HG03095 (cell line): ENCODE data around the gene GEMIN4.
"Not testable (repeated sequence)": the region's sequence is repeated elsewhere in the genome, so short reads cannot be mapped to it uniquely, and the experiment has no call there.

Experiments used
- ATAC-seq: cut with Tn5 transposase; IDR thresholded peaks from one replicate; pipeline ENCODE4 v1.9.1; 2021; ENCODE audit warnings: moderate library complexity; ENCODE audit not compliant: unreplicated experiment

GEMIN4 gene

DNA sequence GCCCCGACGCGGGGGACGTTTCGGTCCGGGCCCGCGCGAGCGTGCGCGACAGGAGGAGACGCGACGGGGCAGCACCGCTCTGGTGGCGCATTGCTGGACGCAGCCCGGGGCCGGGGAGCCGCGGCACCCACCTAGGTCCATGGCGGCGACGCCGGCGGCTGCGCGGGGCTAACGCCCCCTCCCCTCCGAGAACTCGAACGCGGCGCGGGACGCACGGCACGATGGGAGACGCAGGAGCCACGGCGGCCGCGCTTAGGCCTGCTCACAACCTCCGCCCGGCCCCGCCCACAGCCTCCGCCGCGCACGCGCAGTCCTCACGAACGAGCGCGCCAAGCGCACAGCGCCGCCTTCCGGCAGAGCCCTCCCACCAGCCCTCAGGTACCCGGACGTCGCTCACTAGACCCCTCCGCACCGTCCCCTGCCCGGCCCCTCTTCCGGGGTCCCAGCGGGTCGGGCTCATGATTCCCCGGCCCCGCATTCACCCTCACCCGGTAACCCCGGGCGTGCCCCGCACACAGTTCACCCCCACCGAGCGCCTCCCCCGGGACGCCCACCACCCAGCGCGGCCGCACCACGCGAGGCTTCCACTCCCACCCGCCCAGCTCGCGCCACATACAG lies at the start of gene GEMIN4:
GEMIN4 (minus strand) TSS at position 263 of the 618 bp plus-strand sequence; CDS start at position 141, 122 bp downstream.
- peak; percentile 75 for ATAC-seq

GRCh38 chr17:801660-802059 lies 49.6 kb upstream of the GEMIN4 start:
- no peak for ATAC-seq

DNA sequence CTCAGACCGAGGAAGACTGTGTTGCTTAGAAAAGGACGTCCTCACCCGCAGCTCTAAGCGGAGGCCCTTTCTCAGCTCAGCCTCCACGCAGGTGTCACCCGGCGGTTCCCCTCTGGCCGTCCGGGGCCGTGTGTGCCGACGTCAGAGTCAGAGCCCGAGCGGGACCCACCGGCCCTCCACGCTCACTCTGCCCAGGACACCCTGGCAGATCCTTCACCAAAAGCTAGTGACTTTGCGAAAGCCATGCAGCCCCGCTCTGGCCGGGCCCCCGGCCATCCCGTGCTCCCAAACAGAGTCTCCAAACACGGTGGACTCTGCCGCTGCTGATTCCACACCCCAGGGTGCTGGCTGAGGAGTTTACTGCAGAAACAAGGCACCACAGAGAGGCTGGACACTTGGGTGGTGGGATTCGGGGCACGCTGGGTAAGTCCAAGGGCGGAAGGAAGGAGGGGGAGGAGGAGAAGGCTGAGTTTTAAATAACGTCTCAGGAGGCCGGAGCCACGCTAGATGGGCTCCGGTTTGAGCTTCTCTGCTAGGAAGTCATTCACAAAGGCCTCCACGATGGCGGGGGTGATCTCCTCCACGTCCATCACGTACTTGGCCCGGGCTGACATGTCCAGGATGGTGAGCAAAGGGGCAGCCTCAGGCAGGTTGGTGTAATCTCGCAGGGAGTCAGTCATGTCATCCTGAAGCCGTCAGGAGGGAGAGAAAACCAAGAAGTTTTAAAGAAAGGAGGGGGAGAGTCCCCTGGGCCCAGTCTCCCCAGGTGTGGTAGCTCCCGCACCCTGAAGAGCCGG lies 48.6 kb upstream of the GEMIN4 start:
- no peak for ATAC-seq

DNA sequence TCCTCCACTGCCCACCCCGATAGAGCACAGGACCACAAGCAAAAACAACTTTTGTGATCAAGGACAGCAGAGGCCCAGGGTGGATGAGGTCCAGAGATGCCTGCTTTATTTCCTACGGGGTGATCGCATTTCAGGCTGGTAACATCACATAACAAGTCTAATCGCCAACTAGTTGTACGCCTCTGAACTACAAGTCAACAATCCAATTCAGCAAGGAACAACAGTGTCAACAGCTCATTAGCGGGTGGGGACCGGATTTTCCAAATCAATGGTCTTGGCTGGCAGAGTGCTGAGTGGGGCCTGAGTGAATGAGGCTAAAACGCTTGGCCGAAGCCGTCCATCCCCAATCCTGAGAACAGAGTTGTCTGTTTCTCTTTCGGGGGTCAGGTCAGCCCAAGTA lies 47.2 kb upstream of the GEMIN4 start:
- ATAC-seq = no peak

DNA sequence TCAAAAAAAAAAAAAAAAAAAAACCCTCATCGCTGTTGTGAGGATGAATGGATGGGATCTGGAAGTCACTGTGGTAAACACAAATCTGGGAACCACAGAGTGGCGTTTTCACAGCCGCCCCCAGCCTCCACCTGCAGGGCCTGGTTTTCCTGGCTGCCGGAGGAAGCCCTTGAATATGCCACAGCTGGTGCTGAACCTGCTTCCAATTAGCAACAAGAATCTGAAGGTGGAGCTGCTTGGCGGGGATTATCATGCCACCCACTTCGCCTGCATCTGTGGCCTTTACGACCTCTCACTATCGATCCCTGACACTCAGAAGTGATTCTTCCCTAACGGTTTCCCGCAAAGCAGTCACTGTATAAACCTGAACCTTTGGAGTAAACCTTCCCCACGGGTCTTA lies 46.2 kb upstream of the GEMIN4 start:
- ATAC-seq = no peak

DNA sequence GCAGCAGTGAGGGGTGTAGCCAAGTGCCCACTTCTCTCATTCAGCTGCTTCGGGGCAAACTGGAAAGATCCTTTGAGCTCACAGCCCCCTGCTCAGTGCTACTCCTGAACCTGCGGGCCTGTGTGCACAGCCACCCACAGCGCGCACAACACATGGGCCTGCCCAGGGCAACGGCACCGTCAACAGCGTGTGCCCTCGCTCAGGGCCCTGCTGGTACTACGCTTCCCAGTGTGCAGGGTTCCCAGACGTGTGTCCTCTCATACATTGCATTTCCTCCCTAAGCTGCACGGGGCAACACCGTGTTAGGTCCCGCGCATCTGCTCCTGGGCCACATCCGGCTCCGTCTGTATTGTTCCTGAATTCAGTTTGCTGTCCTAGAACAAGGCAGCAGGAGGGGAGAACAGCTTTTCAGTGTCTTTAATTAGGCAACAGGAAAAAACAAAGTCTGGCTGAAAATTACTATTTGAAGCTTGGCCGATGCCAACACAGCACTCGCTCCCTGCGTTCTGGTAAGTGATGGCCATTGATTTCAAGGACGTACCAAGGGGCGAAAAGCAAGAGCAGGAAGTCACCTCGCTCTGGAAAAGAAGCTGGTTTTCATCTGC lies 45.3 kb upstream of the GEMIN4 start:
- no peak for ATAC-seq

GRCh38 chr17:796609-797008 lies 44.5 kb upstream of the GEMIN4 start:
- ATAC-seq = no peak

- ATAC-seq = no peak
Measured at GRCh38 chr17:795721-796120, 43.7 kb upstream of the GEMIN4 start.

DNA sequence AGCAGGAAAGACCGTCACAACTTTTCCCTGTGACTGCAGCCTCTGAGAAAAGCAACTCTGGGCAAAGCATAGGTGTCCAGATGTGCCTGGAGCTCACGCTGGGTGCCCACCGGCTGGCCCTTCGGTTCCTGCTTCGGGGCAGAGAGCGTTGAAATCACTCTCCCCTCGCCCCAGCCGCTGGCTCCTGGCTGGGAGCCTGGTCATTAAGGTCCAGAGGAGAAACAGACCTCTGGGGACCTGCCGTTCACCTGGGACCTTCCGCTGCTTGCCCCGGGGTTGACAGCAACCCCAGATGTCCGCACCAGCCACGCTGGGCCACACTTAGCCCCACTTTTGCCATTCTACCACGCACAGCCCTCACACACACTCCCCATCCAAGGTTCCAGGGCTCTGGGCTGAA lies 43.2 kb upstream of the GEMIN4 start:
- no peak for ATAC-seq

DNA sequence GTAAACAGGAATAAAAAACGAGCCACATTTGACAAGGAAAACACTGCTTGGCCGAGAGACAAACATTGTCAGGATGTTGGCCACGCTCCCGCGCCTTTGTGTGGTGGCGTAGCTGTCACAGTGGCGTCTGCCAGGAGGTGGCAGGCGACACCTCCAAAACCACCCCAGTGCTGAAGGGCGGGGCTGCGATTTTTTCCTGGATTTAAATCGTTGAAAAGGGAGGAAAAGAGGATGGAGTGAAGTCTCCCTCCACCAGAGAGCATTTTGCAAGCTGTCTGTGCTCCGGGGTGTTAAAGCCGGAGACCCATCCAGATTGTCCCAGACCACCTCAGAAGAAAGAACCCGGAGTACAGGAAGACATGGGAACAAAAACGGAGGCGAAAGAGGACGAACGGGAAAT lies 42.8 kb upstream of the GEMIN4 start:
- no peak for ATAC-seq

DNA sequence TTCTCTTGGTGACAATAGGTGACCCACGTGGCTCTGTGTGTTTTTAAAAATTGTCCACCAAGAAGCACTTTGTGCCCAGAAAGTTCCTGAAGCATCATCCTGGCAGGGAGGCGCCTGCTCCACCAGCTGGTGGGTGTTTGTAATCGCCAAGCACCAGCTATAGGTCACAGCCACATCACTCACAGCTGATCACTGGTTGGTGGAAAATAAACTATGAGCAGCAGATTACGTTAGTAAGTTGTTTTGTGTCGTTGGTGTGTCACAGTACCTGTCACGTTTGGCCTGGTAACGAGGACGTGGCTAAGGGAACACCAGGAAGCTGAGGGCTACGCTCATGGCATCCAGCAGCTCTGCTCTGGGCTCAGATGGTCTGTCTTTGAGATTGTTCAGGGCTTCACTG lies 40.2 kb upstream of the GEMIN4 start:
- ATAC-seq = no peak

- no peak for ATAC-seq
Measured at GRCh38 chr17:791829-792228, 39.8 kb upstream of the GEMIN4 start.

DNA sequence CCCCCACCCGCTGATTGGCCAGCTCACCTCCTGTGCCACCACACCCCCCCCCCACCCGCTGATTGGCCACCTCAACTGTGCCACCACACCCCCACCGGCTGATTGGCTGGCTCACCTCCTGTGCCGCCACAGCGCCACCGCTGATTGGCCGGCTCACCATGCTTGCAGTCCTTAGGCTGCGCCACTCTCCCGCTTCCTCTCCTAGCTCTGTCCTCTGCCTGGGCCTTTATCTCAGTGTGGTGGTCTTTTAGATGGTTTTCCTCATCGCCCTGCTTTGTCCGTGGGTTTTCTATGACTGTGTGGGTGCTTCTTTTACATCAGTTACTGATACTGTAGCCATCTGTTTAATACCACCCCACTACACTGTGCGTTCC lies 38.8 kb upstream of the GEMIN4 start:
- not testable (repeated sequence) for ATAC-seq

DNA sequence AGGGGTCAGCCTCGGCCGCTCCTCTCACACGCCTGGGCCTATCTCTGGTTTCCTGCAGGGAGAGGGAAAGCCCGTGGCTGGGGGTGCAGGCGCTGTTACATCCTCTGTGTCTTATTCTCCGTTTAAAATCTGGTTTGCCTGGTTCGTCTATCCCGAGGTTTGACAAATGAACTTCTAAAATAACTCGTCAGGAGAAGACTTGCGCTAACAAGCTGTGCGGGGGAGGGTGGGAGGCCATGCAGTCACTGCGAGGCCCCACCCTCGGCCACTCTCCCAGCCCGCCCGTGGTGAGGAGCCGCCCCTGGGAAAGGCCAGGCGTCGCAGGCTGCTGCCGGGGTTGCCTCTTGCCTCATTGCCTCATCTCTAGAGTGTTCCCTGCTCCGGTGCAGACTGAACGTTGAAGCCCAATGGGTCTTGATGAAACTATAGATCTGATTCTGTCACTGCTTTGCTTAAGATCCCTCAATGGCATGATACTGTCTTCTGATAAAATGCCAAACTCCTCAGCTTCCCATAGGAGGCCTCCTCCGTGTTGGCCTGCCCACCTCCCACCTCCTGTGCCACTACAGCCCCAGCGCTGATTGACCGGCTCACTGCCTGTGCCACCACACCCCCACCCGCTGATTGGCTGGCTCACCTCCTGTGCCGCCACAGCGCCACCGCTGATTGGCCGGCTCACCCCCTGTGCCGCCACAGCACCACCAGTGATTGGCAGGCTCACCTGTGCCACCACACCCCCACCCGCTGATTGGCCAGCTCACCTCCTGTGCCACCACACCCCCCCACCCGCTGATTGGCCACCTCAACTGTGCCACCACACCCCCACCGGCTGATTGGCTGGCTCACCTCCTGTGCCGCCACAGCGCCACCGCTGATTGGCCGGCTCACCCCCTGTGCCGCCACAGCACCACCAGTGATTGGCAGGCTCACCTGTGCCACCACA lies 38.1 kb upstream of the GEMIN4 start:
- not testable (repeated sequence) for ATAC-seq

- no peak for ATAC-seq
Measured at GRCh38 chr17:789160-789840, 37.2 kb upstream of the GEMIN4 start.

DNA sequence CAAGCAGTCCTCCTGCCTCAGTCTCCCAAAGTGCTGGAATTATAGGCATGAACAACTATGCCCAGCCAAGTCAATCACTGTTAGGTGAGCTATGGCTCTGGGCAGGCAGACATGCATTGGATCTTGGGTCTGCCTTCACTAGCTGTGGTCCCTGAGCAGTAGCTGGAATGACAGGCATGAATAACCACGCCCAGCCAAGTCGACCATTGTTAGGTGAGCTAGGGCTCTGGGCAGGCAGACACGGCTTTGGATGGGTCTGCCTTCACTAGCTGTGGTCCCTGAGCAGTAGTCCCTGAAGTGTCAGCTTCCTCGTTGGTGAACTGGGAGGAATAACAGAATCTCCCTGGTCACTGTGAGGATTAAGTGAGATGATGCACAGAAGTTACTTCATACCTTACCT lies 36.5 kb upstream of the GEMIN4 start:
- ATAC-seq = no peak

DNA sequence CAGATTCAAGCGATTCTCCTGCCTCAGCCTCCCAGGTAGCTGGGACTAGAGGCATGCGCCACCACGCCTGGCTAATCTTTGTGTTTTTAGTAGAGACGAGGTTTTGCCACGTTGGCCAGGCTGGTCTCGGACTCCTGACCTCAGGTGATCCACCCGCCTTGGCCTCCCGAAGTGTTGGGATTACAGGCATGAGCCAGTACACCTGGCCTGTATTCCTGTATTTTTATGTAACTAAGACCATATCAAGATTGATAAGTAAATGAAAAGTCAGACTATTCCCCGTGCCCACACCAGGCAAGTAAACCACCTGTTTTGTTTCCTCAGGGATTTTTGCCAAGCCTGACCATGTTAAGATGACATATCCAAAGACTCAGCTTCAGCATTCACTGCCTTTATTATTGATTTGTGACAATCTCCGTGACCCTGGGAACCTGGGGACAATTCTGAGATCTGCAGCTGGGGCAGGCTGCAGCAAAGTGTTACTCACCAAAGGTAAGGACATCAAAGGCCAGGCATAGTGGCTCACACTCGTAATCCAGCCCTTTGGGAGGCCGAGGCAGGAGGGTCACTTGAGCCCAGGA lies 35.7 kb upstream of the GEMIN4 start:
- ATAC-seq = no peak

DNA sequence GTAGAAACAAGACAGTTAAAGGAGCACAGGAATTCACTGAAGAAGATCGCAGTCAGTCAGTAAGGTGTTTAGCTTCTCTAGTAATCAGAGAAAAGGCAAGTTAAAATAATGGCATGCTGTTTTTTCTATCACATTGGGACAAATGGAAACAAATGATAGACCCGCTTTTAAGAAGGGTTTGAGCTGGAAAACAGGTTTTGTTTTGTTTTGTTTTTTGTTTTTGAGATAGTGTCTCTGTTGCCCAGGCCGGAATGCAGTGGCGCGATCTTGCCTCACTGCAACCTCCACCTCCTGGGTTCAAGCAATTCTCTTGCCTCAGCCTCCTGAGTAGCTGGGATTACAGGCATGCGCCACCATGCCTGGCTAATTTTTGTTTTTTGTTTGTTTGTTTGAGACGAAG lies 33.8 kb upstream of the GEMIN4 start:
- ATAC-seq = not testable (repeated sequence)

- ATAC-seq = no peak
Measured at GRCh38 chr17:784143-784542, 32.1 kb upstream of the GEMIN4 start.
